GM13977 (cell line): ENCODE measurements around the gene B3GNT9.
"Not testable (repeated sequence)": the region's sequence is repeated elsewhere in the genome, so short reads cannot be mapped to it uniquely, and the experiment has no call there.

Experiments used
- DNase-seq: peaks from one replicate; pipeline ENCODE4 v3.0.0; 2012; ENCODE audit warnings: low spot score
- in situ Hi-C: fragments of 300-500 bp; cut with MboI; formaldehyde crosslinking; loops from one replicate; pipeline ENCODE4 v1.12.0; 2022; ENCODE audit warnings: low sequenced_read_pairs, low pct_unique_long_range_greater_than_20kb, mixed read lengths, inconsistent platforms; ENCODE audit not compliant: unreplicated experiment
- TF ChIP-seq, protein P1 (sequence below): IDR thresholded peaks from 2 replicates; pipeline ENCODE4 v1.5.1; 2012; ENCODE audit warnings: mild to moderate bottlenecking, control low read depth; ENCODE audit not compliant: insufficient read depth; ENCODE audit errors: extremely low read depth, missing control alignments

The B3GNT9 gene

DNA sequence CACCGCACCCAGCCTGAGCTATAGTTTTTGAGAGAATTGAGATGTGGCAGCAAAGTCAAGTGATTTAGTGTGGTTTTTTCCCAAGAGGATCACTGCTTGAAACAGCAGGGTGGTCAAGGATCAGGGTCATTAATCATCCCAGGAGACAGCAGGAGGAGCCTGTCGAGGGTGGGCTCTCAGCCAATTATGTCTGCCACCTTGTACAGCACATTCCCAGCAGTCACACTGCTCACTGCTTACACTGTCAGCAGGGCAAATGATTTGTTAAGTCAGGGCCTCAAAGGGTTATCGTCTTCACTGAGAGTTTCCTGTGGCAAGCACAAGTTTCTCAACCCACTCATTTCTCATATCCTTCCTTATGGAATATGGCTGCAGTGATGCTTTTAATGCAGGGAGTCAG lies 13.2 kb downstream of the B3GNT9 start:
- TF ChIP-seq, protein P1, sequence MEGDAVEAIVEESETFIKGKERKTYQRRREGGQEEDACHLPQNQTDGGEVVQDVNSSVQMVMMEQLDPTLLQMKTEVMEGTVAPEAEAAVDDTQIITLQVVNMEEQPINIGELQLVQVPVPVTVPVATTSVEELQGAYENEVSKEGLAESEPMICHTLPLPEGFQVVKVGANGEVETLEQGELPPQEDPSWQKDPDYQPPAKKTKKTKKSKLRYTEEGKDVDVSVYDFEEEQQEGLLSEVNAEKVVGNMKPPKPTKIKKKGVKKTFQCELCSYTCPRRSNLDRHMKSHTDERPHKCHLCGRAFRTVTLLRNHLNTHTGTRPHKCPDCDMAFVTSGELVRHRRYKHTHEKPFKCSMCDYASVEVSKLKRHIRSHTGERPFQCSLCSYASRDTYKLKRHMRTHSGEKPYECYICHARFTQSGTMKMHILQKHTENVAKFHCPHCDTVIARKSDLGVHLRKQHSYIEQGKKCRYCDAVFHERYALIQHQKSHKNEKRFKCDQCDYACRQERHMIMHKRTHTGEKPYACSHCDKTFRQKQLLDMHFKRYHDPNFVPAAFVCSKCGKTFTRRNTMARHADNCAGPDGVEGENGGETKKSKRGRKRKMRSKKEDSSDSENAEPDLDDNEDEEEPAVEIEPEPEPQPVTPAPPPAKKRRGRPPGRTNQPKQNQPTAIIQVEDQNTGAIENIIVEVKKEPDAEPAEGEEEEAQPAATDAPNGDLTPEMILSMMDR = no peak
- DNase-seq = no peak
- in situ Hi-C loops = no loop called here

DNA sequence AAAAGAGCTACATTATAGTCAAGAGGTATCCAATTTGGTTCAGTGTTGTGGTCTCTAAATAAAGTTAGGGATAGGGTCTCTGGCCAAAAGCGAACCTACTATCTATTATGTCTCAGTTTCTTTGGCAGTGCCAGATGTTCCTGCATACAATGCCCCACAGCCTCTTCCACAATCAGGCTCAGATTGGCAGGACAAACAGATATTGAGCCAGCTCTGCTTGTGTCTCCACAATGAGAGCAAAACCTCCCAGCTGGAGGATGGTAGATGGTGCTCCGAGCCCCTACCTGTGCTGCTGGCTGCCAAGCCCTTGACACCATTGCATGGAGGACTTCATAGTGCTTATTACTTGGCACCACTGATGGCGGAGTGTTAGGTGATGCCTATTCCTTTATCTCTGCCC lies 21.4 kb downstream of the B3GNT9 start:
- in situ Hi-C loops = no loop called here
- DNase-seq = no peak
- TF ChIP-seq, protein P1 = no peak

DNA sequence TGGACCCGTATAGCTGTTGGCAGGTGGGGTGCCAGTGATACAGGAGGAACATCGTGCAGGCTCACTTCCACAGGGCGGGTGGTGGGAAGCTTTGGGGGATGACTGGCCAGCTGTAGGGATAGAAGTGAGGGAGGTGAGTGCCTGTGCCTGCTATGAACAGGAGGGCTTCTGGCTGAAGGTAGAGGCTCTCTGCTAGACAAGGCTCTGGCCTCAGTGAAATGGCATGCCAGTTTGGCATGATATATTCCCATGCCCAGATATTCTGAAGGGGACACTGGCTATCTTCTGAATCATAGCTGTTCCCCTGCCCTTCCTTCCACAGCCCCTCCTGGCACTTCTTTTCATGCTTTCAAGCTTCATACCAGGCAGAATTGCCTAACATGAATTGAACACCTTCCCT lies 21.9 kb downstream of the B3GNT9 start:
- DNase-seq = no peak
- in situ Hi-C loops = no loop called here
- TF ChIP-seq, protein P1 = no peak

DNA sequence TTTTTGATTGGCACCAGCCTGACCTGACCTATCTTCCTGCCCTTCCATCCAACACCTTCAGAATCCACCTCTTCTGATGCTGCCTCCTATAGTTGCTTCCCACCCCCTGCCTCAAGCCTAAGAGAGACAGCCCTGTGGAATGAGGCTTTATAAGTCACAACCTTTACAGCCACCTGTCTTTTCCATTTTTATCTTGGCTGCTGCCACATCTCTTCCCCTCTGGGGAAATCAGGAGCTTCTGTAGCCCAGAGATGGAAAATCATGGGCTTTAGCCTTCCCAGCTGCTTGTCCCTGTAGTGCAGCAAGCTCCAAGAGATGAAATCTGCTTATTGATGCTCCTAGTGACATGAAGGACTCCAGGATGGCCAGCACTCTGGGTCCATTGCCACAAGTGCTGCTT lies 22.4 kb downstream of the B3GNT9 start:
- in situ Hi-C loops = no loop called here
- TF ChIP-seq, protein P1 = no peak
- no peak for DNase-seq

DNA sequence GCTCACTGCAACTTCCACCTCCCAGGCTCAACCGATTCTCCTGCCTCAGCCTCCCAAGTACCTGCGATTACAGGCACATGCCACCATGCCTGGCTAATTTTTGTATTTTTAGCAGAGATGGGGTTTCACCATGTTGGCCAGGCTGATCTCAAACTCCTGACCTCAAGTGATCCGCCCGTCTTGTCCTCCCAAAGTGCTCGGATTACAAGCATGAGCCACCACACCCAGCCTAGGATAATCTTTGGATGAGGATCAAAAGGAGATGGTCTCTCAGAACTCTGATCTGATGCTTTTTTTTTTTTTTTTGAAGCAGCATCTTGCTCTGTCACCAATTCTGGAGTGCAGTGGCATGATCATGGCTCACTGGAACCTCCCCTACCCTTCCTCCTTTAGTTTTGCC lies 28.0 kb downstream of the B3GNT9 start:
- DNase-seq, in situ Hi-C loops: not testable (repeated sequence)

DNA sequence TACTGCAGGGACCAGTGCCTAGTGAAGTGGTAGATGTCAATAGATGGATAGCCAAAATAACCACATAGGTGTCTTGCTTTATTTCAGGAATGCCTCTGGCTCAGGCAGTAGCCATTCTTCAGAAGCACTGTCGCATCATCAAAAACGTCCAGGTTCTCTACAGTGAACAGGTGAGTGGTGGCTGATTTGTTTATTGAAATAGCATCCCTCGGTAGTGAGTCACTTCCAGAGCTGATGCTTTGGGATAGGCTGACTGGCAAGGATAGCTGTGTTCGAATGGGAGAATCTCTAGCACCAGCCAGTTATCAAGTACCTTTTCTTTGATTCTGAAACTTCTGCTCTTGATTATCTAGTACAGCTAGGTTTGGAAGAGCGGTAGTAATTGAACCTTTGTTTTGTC lies 30.8 kb downstream of the B3GNT9 start:
- in situ Hi-C loops = no loop called here
- TF ChIP-seq, protein P1 = no peak
- no peak for DNase-seq

DNA sequence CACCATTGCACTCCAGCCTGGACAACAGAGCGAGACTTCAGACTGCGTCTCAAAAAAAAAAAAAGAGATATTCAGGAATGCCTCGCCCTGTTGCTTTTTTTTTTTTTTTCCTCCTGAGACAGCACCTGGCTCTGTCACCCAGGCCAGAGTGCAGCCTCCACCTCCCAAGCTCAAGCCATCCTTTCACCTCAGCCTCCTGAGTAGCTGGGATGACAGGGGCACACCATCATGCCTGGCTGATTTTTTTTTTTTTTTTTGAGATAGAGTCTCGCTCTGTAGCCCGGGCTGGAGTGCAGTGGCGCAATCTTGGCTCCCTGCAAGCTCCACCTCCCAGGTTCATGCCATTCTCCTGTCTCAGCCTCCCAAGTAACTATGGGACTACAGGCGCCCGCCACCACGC lies 33.1 kb downstream of the B3GNT9 start:
- in situ Hi-C loops = no loop called here
- TF ChIP-seq, protein P1 = no peak
- no peak for DNase-seq
